ENCODE measurements around the gene APPBP2.

- no peak for TF ChIP-seq CTCF (IDR thresholded peaks at IDR 0.05)
- no peak for TF ChIP-seq POLR2A (IDR thresholded peaks at IDR 0.05)
Observed at GRCh38 chr17:60527701-60528100, 1.7 kb upstream of the APPBP2 start.

Data from thyroid gland (tissue), 4 donors.